Tracheal epithelial cell (primary cell): ENCODE measurements around the gene OR6B2. TPM values are rescaled to one million over a fixed set of nuclear protein-coding genes. Genes with fewer than 3 reads are reported as not detected.

Source experiments
- total RNA-seq: library from RNA; depleted of rRNA; stranded (reverse); fragments of >200 nt; gene quantifications from 2 replicates; pipeline ENCODE4 v1.2.1, GENCODE V29; 2014

The OR6B2 gene
- total RNA-seq, result not detected in 2 replicates

GRCh38 chr2:240030379-240031094 is at the start of gene OR6B2:
OR6B2 (minus strand) TSS chr2:240030429; CDS start chr2:240030429, 0 bp downstream.

GRCh38 chr2:240053173-240054155 is 23.2 kb upstream of the OR6B2 start, which contains the start of gene OR6B3:
OR6B3 (minus strand) TSS chr2:240053521.

Other genes with a start within 250 kb of the OR6B2 start
- 104 and 119 TPM in 2 replicates for gene NDUFA10, start 5.1 kb downstream of the OR6B2 start, total RNA-seq
- not detected in 2 replicates for gene OR6B3, start 23.1 kb upstream of the OR6B2 start, total RNA-seq
- 25.4 and 36.1 TPM in 2 replicates for gene COPS9, start 105.9 kb upstream of the OR6B2 start, total RNA-seq
- not detected in 2 replicates for gene OTOS, start 110.2 kb upstream of the OR6B2 start, total RNA-seq